HG03159 (cell line): ENCODE data around the gene FMN2.
"Not testable (repeated sequence)": the region's sequence is repeated elsewhere in the genome, so short reads cannot be mapped to it uniquely, and the experiment has no call there.

Experiments
- ATAC-seq: cut with Tn5 transposase; IDR thresholded peaks from one replicate; pipeline ENCODE4 v1.9.1; 2021; ENCODE audit warnings: mild to moderate bottlenecking, moderate library complexity; ENCODE audit not compliant: unreplicated experiment

The FMN2 gene

DNA sequence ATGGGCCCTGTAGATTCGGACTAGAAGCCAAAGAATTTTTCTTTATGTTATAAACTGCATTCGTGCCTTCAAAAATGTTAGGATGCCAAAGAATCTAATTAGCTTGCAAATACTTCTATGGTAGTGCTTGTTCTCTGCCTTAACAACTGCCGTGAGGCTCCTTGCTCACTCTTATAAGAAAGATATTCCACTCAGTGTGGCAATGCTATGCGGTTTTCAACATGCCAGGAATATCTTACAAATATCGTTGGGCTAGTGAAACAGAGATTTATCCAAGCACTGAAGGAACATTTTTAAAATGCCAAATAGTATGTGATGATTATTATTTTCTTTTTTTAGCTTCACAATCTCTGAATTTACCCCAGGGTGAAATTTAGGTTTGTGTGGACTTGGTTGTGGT, 322.0 kb downstream of the FMN2 start:
- no peak for ATAC-seq

DNA sequence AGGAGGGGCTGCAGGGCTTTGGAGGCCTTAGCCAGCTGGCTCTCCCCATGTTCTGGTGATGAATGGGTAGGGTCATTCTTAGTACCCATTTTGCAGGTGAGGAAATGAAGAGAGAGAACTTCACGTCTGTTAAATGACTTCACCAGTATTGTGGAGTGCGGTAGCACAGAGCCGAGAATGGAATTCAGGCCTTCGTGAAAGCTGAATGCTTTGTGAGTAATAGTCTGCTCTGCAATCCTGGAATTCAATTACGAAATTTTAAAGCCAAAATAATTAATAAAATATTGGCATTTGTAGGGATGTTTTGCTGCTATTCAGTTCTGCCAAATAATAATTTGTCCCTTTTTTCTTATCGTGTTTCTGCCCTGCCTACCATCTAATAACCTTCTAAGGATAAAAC, 322.6 kb downstream of the FMN2 start:
- ATAC-seq: no peak

DNA sequence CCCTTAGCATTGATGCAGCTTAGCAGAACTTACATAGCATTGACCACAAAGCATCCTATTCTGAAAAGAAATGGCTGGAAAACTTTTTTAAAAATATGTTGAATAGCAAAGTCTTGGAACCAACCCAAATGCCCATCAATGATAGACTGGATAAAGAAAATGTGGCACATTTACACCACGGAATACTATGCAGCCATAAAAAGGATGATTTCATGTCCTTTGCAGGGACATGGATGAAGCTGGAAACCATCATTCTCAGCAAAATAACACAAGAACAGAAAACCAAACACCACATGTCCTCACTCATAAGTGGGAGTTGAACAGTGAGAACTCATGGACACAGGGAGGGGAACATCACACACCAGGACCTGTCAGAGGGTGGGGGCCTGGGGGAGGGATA, 323.3 kb downstream of the FMN2 start:
- not testable (repeated sequence) for ATAC-seq

DNA sequence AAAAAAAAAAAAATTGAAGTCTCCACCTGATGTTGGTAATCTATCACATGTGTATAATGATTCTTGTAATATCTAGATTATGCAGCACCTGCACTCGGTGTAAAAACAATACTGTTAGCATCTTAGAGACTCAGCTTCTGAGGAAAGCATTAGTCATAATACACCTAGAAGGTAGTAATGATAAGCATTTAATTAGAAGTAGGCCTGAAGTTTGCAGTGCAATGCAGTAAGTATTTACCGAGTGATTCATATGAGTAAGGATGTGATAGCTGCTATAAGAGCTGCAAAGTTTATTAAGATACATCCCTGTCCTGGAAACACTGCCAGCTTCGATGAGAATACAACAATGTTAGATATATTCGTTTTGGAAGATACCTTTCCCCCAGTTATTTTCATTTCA, 323.8 kb downstream of the FMN2 start:
- ATAC-seq: no peak

DNA sequence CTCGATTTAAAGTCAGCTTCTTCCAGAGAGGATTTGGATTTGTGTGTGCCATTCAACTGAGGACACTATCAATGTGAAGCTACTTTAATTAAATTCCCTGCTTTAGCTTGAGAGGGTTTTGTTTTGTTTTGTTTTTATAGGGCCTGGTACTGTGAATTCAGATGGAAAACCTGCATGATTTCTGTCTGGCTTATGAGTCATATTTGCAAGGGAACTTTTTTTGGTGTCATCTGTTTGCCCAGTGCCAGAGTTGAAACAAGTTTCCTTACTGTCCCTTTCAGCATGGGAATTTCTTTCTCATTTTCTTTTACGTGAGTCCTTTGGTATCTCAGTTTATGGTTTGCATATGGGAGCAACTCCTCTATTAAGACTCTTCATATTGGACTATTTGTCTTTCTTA, 325.6 kb downstream of the FMN2 start:
- no peak for ATAC-seq

DNA sequence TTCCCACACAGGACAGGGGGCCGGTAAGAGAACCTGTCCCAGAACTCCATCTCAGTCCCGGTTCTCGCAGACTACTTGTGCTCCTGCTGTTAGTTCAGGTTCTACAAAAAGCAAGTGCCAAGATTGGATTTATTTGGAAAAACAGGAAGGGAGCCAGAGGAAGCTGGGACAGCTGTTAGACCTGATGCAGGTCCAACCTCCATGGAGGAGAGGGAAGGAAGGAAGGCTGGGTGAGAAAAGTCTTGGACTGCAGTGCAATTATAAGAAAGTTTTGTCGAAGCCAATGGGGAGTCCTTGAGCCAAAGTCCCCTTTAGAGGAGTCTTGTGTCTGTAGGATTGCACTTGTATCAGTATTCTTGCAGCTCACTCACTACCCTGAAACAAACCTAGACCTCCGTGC, 329.1 kb downstream of the FMN2 start:
- no peak for ATAC-seq

DNA sequence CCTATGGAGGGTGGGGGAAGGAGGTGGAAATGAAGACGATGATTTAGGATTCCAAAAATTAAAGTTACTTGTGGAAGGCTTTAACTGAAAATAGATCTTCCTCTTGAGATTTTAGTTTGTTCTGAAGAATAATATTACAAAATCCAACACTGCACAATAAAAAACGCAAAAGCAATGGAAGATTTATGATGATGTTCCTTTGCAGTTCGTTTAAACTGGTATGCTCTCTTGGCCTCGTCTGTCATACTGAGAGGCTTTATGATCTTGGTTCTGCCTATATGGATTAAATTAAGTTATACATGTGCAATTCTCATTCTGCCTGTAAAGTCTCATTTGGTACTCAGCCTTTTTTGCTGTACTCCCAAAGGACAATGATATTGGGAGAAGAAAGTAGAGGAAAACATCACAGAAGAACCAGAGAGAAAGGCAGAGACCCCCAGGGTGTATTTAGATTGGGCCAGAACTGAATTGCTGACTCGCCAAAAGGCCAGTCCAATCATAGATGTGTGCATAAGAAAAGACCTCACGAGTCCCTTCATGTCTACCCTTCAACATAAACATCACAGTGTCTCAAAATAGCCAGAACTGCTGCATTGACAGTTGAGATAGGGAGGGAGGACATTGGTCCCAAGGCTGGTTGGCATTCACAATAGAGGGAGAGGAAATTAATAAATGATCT, 331.7 kb downstream of the FMN2 start:
- no peak for ATAC-seq

DNA sequence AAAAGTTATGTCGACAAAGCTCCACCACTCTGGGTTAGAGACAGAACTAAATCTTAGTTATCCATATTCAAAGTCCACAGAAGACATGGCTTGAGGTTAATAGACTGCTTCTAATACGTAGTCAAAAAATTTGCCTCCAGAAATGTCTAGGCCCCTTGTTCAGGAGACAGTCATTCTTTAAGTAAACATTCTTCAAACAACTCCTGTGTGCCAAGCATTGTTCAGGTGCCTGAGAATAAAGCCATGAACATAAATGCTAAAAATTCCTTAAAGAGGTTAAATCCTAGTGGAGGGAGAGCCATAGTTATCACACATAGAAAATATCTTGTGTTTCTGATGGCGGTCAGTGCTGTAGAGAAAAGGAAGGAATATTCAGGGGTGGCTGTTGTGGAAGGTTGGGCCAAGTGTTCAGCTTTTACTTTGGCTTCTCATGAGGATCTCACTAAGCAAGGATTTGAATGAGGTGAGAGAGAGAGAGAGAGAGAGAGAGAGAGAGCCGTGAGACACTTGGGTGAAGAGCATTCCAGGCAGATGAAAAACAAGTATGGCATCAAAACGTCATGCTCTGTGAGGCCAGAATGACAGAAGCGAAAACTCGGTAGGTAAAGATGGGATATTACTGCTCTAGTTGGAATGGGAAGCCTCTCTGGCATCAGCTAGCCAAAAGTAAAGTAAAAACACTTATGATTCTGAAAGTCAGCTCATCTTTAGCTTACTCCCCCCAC, 333.2 kb downstream of the FMN2 start:
- no peak for ATAC-seq

DNA sequence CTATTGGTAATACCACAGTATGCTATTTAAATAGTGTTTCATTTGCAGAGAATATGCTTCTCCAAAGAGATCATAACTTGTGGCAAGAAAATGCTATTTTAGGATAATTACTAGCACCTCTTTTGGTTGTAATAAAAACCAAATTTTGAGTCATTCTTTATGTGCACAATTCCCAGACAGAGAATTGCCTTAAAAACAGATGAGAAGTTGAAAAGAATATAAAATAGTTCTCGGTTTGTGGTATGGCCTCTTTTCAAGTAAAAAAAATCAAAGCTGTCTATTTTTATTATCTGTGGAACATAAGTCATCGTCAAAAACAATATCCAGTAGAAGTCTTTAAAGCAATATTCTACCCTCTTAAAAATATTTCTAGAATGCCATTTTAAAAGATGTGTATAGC, 334.4 kb downstream of the FMN2 start:
- ATAC-seq: no peak

DNA sequence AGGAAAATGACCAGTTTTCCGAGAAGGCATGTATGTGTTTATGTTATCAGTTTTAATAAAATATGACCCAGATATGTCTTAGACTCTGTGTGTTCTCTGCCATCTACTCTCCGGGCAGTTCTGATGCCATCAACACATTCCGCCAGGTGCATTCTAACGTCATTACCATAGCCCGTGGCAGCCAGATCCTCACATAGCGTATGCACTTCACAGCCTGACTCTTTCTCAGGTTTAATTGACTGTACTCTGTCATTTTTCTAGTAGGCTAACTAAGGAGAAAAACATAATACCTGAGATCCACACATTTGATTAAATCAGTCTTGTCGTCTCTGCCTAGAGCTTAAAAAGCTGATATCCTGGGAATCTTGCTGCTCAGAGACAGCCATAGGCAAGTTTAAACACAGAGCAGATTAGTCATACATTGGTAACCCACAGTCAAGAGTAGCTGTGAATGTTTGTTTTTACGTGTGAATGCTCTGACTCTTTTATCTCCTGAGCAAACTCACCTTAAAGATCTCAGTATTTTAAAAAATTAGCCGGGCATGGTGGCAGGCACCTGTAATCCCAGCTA, 344.4 kb downstream of the FMN2 start:
- ATAC-seq: no peak

DNA sequence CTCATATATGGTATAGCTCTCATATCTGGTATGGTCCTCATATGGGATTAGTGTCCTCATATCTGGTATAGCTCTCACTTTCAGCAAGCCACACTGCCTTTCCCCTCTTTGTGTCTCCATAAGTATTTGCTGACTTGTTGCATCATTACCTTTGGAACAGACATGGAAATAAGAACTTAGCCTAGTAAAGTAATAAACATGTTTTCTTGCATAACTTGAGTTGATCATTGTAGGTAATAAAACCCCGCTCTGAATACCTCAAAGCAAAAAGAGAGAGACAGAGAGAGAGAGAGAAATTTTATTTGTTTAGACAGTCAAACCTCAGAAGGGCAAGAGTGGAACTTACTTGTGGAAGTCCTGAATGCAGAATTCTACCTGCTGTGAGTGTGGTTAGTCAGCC, 350.0 kb downstream of the FMN2 start:
- ATAC-seq: no peak

DNA sequence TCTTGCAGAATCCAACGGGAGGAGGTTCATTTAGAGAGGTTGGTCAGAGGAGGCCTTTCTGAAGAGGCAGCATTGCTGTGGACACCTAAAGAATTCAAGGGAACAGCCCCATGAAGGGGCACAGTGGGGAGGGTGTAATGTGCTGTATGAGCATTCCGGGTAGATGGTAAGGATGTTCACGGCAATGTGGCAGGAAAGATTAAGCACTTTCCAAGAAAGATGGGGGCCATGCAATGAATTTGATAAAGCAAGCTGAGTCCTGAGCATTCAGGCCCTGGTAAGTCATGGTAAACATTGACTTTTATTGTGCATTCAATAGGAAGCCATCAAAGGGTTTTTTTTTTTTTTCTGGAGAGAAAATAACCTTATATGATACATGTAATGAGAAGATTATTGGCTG, 353.7 kb downstream of the FMN2 start:
- ATAC-seq: no peak

DNA sequence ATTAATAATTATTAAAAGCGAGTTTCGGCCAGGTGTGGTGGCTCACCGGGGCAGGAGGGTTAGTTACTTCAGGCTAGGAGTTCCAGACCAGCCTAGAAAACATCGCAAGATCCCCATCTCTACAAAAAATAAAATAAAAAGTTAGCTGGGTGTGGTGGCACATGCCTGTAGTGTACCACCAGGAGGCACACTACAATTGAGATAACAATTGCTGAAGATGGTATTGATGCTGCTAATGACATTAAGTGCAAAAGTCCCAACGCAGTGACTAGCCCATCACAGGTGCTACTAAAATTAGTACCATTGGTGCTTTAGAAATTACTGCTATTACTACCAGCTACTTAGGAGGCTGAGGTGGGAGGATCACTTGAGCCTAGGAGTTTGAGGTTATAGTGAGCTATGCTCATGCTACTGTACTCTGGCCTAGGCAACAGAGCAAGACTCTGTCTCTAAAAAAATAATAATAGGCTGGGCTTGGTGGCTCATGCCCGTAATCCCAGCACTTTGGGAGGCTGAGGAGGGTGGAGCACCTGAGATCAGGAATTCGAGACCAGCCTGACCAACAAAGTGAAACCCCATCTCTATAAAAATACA, 363.6 kb downstream of the FMN2 start:
- ATAC-seq: peak; percentile 57

DNA sequence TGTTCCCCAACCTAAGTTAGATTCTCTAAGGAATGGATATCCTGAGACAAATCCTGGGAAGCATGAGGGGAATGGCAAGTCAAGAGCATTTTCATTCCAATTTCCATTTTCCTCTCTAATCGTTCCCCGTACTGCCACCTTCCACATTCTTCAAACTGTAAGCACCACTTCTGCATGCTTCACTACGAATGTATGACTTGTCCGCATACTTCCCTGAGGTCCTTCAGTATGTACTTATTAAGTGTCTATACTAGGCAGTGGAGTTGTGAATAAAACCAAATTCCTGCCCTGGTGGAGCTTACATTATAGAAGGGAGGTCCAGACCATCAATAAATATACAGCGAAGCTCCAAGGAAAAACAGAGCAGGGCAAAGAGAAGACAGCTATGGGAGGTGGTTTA, 365.5 kb downstream of the FMN2 start:
- ATAC-seq: no peak

DNA sequence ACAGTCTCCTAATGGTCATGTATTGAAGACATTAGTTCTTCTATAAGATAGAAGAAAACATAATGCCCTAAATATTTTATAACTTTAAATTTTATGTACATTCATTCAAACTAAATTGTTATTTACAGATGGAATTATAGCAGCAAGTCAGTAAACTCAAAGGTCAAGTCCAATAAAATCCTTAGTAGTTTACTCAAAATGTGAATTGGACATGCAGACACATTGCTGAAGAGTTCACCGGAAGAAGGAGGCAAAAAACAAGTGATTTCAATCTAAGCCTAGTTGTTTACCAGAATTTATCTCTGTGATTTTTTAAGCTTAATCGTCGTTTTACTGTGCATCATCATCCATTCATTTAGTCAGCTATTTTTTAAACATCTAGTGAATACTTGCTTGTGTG, 370.6 kb downstream of the FMN2 start:
- ATAC-seq: no peak

DNA sequence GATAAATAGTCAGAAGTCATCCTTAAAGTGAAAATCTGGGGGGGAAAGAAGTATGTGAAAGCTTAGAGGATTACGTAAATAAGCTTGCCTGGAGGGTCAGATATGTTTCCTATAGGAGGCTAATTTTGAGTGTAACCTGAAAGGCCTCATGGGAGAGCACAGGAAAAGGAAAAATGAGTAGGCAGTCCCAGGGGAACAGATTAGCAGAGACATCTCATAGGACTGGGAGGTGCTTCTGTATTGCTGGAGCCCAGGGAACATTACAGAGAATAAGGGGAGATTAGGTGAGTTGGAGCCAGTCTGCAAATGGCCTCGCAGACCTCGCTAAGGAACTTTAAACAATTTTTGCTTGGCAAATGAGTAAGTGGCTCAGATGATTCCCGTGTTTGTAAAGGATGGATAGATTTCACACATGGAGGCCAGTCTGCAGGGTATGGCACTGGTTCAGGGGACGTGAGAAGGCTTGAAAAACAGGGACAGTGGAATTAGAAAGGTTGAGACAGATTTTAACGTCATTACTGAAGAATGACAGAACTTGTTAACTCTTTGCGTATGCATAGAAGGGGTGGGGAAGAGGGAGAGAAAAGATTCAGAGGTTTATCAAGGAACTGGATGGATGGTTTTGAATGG, 371.2 kb downstream of the FMN2 start:
- no peak for ATAC-seq

DNA sequence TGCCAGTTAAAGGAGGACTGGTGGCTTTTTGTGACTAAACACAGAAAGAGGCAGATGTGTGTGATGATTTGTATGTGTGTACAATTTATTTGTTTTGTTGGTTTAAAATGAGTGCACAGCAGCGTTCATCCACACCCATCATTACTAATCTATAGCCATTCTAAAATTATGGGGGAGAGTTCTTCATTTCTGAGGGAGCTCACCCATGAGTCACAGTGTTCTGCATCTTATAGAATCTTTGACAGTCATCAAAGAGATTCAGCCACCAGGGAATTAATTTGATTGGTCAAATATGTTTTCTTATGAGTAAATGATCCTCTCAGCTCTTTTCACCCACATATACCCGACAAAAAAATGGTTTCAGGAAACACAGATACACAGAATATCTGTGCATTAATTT, 372.4 kb downstream of the FMN2 start:
- no peak for ATAC-seq

DNA sequence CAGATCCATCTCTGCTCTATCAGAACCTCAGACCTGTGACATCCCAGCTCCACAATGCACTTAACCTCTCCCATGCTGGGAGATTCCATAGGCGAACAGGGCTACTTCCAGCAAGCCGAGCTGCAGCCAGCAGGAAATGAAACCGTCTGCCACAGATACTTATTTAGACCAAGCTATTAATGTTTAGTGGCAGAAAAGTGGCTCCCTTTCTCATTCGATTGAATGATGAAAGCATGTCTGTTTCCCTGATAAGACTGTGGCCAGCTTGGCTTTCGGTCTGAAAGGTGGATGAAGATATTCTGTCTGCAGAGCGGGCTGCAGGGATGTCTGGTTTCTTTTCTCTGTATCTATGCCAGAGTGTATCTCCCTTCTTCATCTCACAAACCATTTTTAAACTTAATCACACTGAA, 373.9 kb downstream of the FMN2 start:
- ATAC-seq: no peak

DNA sequence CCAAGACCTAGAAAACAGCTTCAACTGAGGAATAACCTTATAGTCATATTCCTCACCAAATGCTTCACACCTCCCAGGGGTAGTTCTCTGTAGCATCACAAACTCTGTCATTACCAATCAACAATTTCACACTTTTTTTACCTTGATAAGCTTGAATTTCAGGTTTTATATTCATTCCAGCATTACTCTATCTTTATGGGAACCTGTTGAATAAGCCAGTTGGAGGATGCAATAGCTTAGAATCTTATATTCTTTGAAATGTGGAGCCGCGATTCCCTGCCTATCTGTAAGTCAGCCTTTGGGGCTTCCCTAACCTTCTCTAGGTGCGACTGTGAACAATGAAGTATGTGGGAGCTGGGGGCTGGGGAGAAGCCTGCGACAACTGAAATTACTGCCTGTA, 374.8 kb downstream of the FMN2 start:
- ATAC-seq: no peak

DNA sequence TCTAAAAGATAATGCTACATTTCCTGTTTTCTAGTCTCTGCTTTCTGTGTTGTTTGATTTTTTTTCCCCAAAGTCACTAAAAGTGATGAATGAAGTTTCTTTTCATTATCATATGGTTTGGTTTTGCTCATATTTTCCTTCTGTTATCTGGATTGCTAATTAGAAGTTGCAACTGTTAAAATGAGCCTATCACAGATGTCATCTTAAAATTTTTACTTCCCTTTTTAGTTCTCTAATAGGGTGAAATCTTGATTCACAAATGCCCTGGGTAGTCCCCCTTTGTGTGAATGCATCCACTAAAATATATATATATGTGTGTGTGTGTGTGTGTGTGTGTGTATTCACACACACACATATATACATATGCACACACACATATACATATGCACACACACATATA, 376.2 kb downstream of the FMN2 start:
- ATAC-seq: no peak

DNA sequence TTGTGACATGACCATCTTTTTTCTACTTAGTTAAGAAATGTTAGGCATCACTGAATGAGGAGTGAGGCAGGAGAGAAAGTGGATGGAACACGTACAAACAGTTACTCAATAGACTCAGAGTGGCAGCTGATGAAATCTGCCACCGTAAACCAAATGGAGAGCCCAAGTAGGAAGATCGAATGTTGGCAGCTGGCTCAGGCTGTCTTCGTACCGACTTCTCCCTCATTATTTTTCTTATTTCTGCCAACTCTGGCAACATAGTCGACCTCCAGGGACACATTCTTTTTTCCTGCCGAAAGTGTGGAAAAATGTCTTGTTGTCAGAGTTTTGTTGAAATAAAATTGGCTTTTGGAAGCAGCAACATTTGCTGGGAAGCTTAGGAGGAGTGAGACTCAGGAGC, 377.0 kb downstream of the FMN2 start:
- ATAC-seq: no peak
